ENCODE measurements around the gene LYPD6B. TPM values are rescaled to one million over a fixed set of nuclear protein-coding genes. Genes with fewer than 3 reads are reported as not detected.
A peak's percentile ranks its signal among the peaks of the same experiment; 100 is the strongest.

Gene LYPD6B
- polyA plus RNA-seq, 3 donors, result not detected

DNA sequence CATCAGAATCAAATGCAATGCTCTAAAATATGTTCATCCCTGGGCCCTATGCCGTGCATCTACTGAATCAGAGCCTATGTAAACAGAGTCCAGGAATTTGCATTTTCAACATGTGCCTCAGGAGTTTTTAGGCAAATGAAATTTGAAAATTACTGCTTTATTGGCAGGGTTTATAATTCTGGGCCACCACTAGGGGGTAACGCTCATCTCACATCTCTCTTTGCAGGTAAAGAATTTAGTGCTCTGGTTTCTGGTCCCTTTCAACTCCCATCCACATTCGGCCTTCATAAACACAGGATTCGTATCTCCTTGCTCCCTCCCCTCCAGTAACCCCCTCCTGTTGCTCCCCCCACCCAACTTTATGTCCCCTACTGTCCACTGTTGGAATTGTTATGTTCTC, 49.3 kb downstream of the LYPD6B start:
- Histone ChIP-seq H3K79me2 (ENCODE audit: insufficient read depth, low read length) (no peaks in the 10 kb centered on the region), H3K9me3 (replicated peaks in 1 of 2; ENCODE audit: control insufficient read depth in 1 of 2, insufficient read depth in 1 of 2, low read length in 2 of 2) (no peaks in the 10 kb centered on the region), H4K20me1 (ENCODE audit: insufficient read depth, low read length) (no peaks in the 10 kb centered on the region), H3K27me3 (ENCODE audit: control insufficient read depth in 2 of 2, insufficient read depth in 2 of 2, low read length in 2 of 2) (no peaks in the 10 kb centered on the region), H2AFZ (ENCODE audit: insufficient read depth, low read depth, low read length, poor library complexity, severe bottlenecking) (no peak overlapping the region), H3K9ac (ENCODE audit: insufficient read depth, low read length, poor library complexity, severe bottlenecking) (no peak overlapping the region), H3K27ac (ENCODE audit: low read depth in 1 of 2, low read length in 2 of 2) (no peak overlapping the region), H3K4me2 (replicated peaks; ENCODE audit: extremely low read depth, low read length, poor library complexity, severe bottlenecking) (no peak overlapping the region), H3K36me3 (replicated peaks in 1 of 2; ENCODE audit: control insufficient read depth in 1 of 2, insufficient read depth in 2 of 2, low read length in 2 of 2) (no peaks in the 10 kb centered on the region), H3K4me1 (ENCODE audit: control insufficient read depth in 1 of 2, insufficient read depth in 2 of 2, low read length in 2 of 2) (peaks cover 51 to 63% of the 10 kb centered on the region in 2 donors), H3K4me3 (replicated peaks in 1 of 3; ENCODE audit: low read depth in 2 of 3, low read length in 3 of 3) (no peak overlapping the region)
- WGBS (ENCODE audit: insufficient coverage), result no CpG with 5 or more reads among the region's 4 CpGs
- no peaks in the 10 kb centered on the region for H3K36me3 Mint-ChIP-seq
- no peak overlapping the region for H3K4me3 Mint-ChIP-seq
- TF ChIP-seq, protein P1, sequence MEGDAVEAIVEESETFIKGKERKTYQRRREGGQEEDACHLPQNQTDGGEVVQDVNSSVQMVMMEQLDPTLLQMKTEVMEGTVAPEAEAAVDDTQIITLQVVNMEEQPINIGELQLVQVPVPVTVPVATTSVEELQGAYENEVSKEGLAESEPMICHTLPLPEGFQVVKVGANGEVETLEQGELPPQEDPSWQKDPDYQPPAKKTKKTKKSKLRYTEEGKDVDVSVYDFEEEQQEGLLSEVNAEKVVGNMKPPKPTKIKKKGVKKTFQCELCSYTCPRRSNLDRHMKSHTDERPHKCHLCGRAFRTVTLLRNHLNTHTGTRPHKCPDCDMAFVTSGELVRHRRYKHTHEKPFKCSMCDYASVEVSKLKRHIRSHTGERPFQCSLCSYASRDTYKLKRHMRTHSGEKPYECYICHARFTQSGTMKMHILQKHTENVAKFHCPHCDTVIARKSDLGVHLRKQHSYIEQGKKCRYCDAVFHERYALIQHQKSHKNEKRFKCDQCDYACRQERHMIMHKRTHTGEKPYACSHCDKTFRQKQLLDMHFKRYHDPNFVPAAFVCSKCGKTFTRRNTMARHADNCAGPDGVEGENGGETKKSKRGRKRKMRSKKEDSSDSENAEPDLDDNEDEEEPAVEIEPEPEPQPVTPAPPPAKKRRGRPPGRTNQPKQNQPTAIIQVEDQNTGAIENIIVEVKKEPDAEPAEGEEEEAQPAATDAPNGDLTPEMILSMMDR (IDR thresholded peaks at IDR 0.05), result peak; percentile 10
- H3K27me3 Mint-ChIP-seq (ENCODE audit: low read depth in 3 of 3), result peaks cover 0 to 2% (median 1%) of the 10 kb centered on the region in 3 donors
- H3K4me1 Mint-ChIP-seq, result peaks cover 71% of the 10 kb centered on the region
- peak overlapping the region in 1 of 7 donors; percentile 18 for H3K27ac Mint-ChIP-seq
- H3K9me3 Mint-ChIP-seq, result no peaks in the 10 kb centered on the region
- intact Hi-C loops (cut with micrococcal nuclease), result loop anchor here in 1 of 2 donors (2.0 to 10.0 kb wide), 2 partner anchors 19 to 77 kb away; no protein-coding TSS in a partner anchor
- no peak for DNase-seq

DNA sequence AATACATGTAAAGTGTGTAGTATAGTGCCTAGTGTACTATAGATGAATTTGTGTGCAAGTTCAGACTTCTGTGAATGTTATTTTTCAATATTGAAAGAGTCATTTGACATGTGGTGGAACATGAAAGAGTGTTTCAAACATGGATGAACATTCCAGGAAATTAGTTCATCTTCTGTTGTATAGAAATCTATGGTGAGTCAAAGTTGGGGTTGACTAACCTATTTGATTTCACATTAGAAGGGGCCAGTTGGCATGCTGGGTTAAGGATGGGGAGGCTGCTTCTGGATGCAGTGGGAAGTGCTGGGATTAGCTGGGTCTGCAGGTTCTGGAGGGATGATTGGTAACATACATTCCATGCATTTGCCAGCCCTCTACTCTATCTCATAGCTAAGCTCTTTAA, 50.6 kb downstream of the LYPD6B start:
- H3K27ac Mint-ChIP-seq, result peak overlapping the region in 4 of 7 donors; percentile 4 to 86 (median 44)
- H3K4me3 Mint-ChIP-seq, result no peak overlapping the region
- peak overlapping the region; percentile 2 for H2AFZ ChIP-seq (ENCODE audit: insufficient read depth, low read depth, low read length, poor library complexity, severe bottlenecking)
- no peaks in the 10 kb centered on the region for H3K9me3 ChIP-seq (replicated peaks in 1 of 2; ENCODE audit: control insufficient read depth in 1 of 2, insufficient read depth in 1 of 2, low read length in 2 of 2)
- intact Hi-C loops (cut with micrococcal nuclease), result loop anchor here in 1 of 2 donors (10.0 kb wide), 1 partner anchor 76 kb away; no protein-coding TSS in a partner anchor
- peak overlapping the region in 1 of 2 donors; percentile 9 for H3K27ac ChIP-seq (ENCODE audit: low read depth in 1 of 2, low read length in 2 of 2)
- peaks cover 40 to 50% of the 10 kb centered on the region in 2 donors for H3K4me1 ChIP-seq (ENCODE audit: control insufficient read depth in 1 of 2, insufficient read depth in 2 of 2, low read length in 2 of 2)
- H3K27me3 ChIP-seq (ENCODE audit: control insufficient read depth in 2 of 2, insufficient read depth in 2 of 2, low read length in 2 of 2), result no peaks in the 10 kb centered on the region
- H3K4me3 ChIP-seq (replicated peaks in 1 of 3; ENCODE audit: low read depth in 2 of 3, low read length in 3 of 3), result no peak overlapping the region
- no peak overlapping the region for H3K9ac ChIP-seq (ENCODE audit: insufficient read depth, low read length, poor library complexity, severe bottlenecking)
- H3K4me1 Mint-ChIP-seq, result peaks cover 60% of the 10 kb centered on the region
- no peaks in the 10 kb centered on the region for H4K20me1 ChIP-seq (ENCODE audit: insufficient read depth, low read length)
- peaks cover 1 to 3% (median 2%) of the 10 kb centered on the region in 3 donors for H3K27me3 Mint-ChIP-seq (ENCODE audit: low read depth in 3 of 3)
- peak overlapping the region; percentile 23 for H3K4me2 ChIP-seq (replicated peaks; ENCODE audit: extremely low read depth, low read length, poor library complexity, severe bottlenecking)
- peak in 2 of 3 donors; percentile 4 to 11 for DNase-seq
- peaks cover 0 to 2% (median 0%) of the 10 kb centered on the region in 7 donors for H3K9me3 Mint-ChIP-seq
- H3K36me3 ChIP-seq (replicated peaks in 1 of 2; ENCODE audit: control insufficient read depth in 1 of 2, insufficient read depth in 2 of 2, low read length in 2 of 2), result no peaks in the 10 kb centered on the region
- TF ChIP-seq, protein P1 (IDR thresholded peaks at IDR 0.05), result no peak
- H3K79me2 ChIP-seq (ENCODE audit: insufficient read depth, low read length), result no peaks in the 10 kb centered on the region
- no peaks in the 10 kb centered on the region for H3K36me3 Mint-ChIP-seq
